Stimulated activated naive CD4-positive, alpha-beta T cell treated with Interleukin-2 at 50 U/mL for 16 hours (primary cell): Measurements from ENCODE around the gene GYG2.

Source experiments
- DNase-seq: peaks from one replicate; lab custom pipeline; 2025; lab: John Stamatoyannopoulos, UW

The GYG2 gene

GRCh38 chrX:2817036-2817435 lies 11.7 kb upstream of the GYG2 start:
- DNase-seq, result no peak

DNA sequence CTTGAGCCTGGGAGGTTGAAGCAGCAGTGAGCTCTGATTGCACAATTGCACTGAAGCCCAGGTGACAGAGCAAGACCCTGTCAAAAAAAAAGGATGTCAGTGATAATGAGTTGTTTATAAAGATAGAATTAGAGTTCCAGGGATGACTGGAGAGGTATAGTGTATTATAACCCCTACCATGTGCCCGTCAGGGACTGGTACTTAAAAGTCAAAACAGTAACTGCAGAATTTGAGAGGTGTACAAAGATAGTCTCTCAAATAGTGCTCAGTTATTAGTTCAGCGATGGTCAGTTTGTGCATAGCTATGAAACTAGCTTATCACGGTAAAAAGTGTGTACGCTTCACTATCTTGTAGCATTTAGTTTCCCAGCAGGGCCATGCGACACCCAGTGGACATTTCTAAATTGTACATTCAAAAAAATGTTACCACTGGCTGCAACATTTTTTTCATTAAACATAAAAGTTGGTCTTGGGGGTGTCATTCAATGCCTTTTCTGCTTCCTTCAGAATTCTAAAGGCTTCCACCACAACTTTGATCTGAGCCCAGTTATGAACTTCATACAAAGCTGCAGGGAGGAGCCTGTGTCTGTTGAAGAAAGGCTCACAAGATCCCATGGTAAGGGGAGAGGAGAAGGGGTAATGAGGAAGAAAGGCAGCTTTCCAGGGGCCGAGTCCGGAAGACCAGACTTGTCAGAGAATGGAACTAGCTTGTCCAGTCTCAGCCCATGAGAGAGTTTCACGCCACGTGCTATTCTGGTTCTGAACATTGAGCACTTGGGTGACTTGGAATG lies 9.2 kb upstream of the GYG2 start:
- no peak for DNase-seq

DNA sequence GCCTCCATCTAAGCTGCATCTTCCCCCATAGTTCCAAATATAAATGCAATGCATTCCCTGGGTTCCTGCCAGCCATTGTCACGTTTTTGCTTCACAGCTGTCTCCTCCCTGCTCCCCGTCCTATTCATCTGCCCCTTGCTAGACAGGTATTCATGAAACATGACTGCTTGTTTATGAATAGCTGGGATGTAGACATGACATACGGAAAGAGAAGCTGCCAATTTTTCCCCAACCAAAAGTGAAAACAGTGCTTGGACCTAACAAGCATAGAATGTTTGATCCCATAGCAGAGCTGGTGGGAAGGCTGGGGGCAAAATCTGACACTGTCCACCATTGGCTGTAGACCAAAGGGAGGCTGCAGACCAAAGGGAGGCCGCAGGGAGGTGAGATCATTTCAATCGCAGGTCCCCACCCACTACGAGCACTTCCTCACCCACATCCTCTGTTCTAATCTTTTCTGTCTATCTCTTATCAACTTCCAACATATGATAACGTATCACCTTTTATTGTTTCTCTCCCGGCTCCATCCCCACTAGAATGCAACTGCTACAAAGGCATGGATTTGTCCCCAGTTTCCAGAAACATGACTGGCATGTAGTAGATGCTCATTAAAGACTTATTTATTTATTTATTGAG lies 8.5 kb upstream of the GYG2 start:
- DNase-seq, result no peak

DNA sequence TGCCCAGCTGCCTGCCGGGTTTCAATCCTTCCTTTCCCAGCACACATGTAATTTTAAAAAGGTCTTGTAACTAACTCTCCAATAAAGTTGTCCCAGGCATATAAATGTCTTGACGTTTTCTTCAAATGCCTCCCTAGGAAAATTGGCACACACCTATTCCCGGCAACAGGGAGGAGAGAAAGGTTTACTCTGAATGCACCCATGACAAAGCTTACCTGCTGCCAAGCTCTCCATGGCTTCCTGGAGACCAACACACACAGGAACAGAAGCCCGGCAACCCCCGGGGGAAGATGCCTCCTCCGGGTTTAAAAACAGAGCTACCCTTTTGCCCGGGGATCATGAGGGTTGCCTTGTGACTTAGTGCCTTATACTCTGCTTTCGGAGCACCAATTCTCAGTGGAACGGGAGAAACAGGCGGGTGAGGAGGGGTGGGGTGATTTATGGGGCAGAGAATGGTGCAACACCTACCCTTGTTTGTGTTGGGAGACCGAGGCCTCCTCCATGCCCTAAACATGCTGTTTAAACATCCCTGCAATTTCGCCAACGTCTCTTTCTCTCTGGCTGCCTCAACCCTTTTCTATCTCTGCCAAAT lies 4.8 kb upstream of the GYG2 start:
- no peak for DNase-seq

- DNase-seq, result no peak
Measured at GRCh38 chrX:2824886-2825285, 3.8 kb upstream of the GYG2 start.

GRCh38 chrX:2828959-2829411 lies 255 bp downstream of the GYG2 start:
- DNase-seq, result no peak

- DNase-seq, result no peak
Measured at GRCh38 chrX:2829469-2830246, 928 bp downstream of the GYG2 start.

DNA sequence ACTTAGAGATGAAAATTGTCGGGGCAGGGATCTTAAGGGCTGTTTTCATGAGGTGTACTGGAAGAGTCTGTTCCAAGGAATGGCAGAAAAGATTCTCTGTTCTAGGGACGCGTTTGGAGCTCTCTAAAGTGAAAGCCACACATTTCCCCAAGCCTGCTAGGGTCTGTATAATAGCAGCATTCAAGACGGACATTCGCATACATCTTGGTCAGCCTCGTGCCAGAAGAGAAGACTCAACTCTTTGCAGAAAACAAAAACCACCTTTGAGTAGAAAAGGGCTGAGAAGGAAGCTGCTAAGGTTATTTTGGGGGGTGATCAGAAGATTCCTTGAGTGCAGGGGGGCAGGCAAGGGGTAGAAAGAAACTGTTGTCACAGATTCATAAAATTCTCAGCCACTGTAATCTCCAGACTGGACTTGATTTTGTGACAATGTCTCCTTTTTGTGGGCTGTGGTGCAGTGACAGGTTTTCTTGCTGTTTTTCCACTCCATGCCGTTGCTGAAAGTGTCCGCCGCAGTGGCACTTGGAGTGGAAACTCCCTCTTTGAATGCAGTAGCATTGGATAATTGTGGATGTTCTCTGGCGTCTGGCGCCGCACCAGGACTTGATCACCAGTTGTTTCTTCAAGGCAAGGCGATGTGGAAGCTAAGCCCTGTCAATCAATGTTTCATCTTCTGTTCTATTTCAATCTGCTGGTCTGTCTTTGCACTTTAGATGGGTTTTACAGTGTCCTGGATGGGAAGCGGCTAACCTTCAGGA lies 2.9 kb downstream of the GYG2 start:
- no peak for DNase-seq

DNA sequence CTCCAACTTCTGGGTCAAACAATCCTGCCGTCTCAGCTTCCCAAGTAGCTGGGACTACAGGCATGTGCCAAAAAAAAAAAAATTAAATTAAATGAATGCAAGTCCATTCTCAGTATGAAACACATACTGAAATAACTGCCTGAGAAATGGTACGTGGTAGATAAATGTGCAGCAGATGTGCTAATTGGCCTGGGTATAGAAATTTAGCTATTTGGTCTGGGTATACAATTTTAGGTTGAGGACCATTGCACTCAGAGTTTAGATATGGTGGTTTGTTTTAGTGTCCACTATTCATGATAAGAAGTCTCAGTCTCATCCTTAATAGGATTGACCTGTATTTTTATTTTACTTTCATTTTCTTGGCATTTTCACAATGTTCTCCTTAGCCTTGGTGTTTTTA lies 9.2 kb downstream of the GYG2 start:
- no peak for DNase-seq

DNA sequence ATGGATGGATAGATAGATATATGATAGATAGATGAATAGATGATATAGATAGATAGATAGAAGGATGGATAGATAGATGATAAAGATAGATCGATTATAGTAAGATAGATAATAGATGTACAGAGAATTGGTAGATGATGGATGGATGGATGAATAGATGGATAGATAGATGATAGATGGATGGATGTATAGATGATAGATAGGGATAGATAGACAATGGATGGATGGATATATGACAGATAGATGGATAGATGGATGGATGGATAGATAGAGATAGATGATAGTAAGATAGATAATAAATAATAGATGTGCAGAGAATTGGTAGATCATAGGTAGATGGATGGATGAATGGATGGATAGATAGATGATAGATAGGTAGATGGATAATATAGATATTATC lies 12.2 kb downstream of the GYG2 start:
- DNase-seq, result no peak

DNA sequence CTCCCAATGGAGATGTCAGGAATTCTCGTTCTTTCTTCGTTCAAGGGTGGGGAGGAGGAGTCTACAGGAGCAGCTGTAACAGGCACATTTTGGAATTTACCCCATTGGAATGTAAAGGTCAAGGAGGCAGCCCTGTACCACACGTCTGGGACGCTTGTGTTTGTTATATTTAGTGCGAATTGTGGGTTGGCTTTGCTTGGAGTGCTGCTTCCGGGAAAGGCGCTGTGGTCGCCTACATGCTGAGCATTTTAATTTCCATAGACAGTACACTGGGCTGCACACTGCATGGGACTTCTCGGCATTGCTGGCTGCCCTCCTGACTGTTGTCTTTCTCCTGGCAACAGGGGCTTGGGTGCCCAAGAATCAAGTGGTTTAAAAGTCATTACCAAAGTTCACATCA lies 12.8 kb downstream of the GYG2 start:
- DNase-seq, result no peak

GRCh38 chrX:2846992-2847391 lies 18.3 kb downstream of the GYG2 start:
- DNase-seq, result no peak

GRCh38 chrX:2848871-2849301 lies 20.2 kb downstream of the GYG2 start:
- DNase-seq, result no peak

DNA sequence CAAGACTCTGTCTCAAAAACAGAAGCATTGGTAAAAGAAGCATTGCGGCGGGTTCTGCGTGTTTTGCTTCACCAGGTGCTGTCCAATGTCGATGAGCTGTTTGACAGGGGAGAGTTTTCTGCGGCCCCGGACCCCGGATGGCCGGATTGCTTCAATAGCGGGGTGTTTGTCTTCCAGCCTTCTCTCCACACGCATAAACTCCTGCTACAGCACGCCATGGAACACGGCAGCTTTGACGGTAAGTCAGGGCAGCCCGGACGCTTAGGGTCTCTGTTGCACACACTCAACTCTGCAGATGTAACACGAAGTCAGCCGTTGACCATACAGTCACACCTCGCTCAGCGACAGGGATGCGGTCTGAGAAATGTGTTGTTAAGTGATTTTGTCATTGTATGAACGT lies 26.2 kb downstream of the GYG2 start:
- no peak for DNase-seq

DNA sequence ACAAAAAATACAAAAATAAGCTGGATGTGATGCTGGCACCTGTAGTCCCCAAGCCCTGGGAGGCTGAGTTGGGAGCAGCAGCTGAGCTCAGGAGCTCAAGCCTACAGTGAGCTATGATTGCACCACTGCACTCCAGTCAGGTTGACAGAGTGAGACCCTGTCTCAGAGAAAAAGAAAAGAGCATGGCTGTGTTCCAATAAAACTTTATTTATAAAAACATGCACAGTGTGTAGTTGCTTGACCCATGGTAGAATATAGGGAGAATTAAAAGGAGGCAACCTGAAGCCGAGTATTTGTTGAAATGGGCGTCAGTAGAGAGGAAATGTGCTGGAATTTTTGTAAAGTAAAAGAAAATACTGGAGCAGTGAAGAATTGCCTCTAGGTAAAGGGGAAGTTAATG lies 27.0 kb downstream of the GYG2 start:
- DNase-seq, result no peak

- DNase-seq, result no peak
Measured at GRCh38 chrX:2857566-2857965, 28.8 kb downstream of the GYG2 start.

- no peak for DNase-seq
Measured at GRCh38 chrX:2859197-2859797, 30.6 kb downstream of the GYG2 start.

DNA sequence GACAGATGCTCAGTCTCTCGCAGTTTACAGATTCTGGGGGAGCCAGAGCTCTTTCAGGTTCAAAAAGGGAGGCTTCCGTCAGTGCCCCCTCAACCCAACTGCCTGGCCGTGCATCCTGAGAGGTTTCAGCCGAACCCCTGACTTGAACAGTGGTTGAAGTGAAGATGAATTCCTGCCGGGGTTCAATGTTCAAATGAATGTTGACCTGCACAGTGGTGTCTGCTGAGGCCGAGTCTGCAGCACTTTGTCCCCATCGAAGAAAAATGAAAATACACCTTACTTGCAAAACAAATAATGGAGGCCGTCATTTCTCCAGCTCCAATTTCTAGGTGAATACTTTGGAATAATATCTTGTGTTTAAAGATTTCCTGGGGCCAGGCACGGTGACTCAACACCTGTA lies 33.7 kb downstream of the GYG2 start:
- DNase-seq, result no peak

DNA sequence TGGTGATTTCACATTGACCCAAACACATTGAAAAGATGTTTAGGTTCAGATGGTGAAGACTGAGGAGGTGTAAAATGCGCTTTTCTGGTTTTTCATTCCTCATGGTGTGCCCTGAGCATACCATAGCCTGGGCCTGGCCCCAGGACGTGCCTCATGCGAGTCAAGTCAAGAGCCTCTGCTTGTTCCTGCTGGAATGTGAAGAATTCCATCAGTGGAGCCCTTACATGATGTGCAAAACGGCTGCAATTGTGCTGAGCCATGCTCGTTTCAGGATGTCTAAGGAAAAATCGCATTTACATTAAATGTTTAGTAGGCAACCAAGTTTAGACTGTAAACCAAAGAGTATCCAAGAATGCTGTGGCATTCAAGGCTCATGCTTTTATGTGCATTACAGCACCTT lies 34.9 kb downstream of the GYG2 start:
- DNase-seq, result no peak

- no peak for DNase-seq
Measured at GRCh38 chrX:2867206-2867605, 38.5 kb downstream of the GYG2 start.

- DNase-seq, result no peak
Measured at GRCh38 chrX:2870650-2871049, 41.9 kb downstream of the GYG2 start.
